Measurements from ENCODE around the gene OPHN1. TPM values are rescaled to one million over a fixed set of nuclear protein-coding genes. Genes with fewer than 3 reads are reported as not detected.
"Not testable (repeated sequence)": the region's sequence is repeated elsewhere in the genome, so short reads cannot be mapped to it uniquely, and the experiment has no call there.

Gene OPHN1
- total RNA-seq, 1 donor from 2014 or later, result 10.9 TPM

DNA sequence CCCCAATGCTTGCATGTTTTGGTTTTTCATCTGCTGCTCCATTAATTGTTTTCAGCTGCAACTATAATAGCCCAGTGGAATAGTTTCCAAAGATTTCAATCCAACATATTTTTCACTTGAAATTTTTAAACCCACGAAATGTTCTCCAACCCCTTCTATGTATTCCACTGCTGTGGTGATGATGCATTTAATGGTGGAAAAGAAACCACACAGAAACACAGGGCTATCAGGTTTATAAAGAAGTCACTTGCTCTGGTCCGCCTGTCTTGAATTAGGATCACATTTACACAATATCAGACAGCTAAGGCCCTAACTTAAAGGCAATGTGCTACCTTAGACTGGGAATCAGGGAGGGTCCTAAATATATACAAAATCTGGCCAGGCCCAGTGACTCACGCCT lies 35.0 kb downstream of the OPHN1 start:
- no peaks in the 10 kb centered on the region for H3K36me3 Mint-ChIP-seq (ENCODE audit: unreplicated experiment)
- no peaks in the 10 kb centered on the region for H3K27me3 Mint-ChIP-seq (ENCODE audit: unreplicated experiment)
- no peak overlapping the region for H3K27ac Mint-ChIP-seq (ENCODE audit: unreplicated experiment)
- no peak for DNase-seq (ENCODE audit: extremely low spot score, unreplicated experiment)
- H3K4me3 Mint-ChIP-seq (ENCODE audit: unreplicated experiment), result no peak overlapping the region
- H3K4me1 Mint-ChIP-seq (ENCODE audit: unreplicated experiment), result no peaks in the 10 kb centered on the region
- TF ChIP-seq, protein P1, sequence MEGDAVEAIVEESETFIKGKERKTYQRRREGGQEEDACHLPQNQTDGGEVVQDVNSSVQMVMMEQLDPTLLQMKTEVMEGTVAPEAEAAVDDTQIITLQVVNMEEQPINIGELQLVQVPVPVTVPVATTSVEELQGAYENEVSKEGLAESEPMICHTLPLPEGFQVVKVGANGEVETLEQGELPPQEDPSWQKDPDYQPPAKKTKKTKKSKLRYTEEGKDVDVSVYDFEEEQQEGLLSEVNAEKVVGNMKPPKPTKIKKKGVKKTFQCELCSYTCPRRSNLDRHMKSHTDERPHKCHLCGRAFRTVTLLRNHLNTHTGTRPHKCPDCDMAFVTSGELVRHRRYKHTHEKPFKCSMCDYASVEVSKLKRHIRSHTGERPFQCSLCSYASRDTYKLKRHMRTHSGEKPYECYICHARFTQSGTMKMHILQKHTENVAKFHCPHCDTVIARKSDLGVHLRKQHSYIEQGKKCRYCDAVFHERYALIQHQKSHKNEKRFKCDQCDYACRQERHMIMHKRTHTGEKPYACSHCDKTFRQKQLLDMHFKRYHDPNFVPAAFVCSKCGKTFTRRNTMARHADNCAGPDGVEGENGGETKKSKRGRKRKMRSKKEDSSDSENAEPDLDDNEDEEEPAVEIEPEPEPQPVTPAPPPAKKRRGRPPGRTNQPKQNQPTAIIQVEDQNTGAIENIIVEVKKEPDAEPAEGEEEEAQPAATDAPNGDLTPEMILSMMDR (IDR thresholded peaks at IDR 0.05), result no peak
- H3K9me3 Mint-ChIP-seq (ENCODE audit: unreplicated experiment), result peaks cover 25% of the 10 kb centered on the region

DNA sequence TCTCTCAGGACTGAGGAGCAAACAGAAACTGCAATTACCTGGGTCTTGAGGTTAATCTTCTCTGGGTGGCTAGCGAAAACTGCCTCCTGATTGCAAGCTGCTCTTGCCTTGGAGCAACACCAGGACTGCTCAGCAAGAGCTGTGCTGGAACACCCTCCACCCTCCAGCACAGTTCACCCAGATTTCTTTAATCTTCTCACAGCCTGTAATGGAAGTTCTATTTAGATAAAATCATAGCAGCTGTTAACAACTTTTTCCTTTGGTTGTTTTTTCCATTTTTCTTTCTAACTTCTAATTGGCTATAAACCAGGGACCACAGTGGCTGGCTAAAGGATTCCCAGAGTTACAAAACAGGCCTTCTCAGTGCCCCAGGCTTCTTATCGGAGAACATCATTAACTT lies 36.3 kb downstream of the OPHN1 start:
- TF ChIP-seq, protein P1 (IDR thresholded peaks at IDR 0.05), result no peak
- Mint-ChIP-seq H3K4me1 (ENCODE audit: unreplicated experiment) (no peaks in the 10 kb centered on the region), H3K9me3 (ENCODE audit: unreplicated experiment) (peaks cover 13% of the 10 kb centered on the region), H3K27me3 (ENCODE audit: unreplicated experiment) (no peaks in the 10 kb centered on the region), H3K27ac (ENCODE audit: unreplicated experiment) (no peak overlapping the region), H3K36me3 (ENCODE audit: unreplicated experiment) (no peaks in the 10 kb centered on the region), H3K4me3 (ENCODE audit: unreplicated experiment) (no peak overlapping the region)
- DNase-seq (ENCODE audit: extremely low spot score, unreplicated experiment), result no peak

DNA sequence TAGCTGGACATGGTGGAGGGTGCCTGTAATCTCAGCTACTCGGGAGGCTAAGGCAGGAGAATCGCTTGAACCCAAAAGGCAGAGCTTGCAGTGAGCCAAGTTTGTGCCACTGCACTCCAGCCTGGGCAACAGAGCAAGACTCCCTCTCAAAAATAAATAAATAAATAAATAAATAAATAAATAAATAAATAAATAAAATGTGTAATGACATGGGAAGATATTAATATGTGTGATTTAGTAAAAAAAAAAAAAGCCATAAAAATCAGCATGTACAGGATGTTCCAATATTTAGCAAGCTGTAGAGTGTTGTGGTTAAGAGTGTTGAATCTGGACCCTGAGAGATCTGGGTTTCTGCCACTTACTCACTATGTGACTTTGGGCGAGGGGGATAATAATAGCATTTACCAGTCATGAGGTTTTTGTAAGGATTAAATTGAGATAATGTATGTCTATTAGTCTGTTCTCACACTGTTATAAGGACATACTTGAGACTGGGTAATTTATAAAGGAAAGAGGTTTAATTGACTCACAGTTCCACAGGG lies 43.8 kb downstream of the OPHN1 start:
- H3K4me3 Mint-ChIP-seq (ENCODE audit: unreplicated experiment); H3K9me3 Mint-ChIP-seq (ENCODE audit: unreplicated experiment); H3K36me3 Mint-ChIP-seq (ENCODE audit: unreplicated experiment); DNase-seq (ENCODE audit: extremely low spot score, unreplicated experiment); H3K4me1 Mint-ChIP-seq (ENCODE audit: unreplicated experiment); H3K27ac Mint-ChIP-seq (ENCODE audit: unreplicated experiment); H3K27me3 Mint-ChIP-seq (ENCODE audit: unreplicated experiment): not testable (repeated sequence)

DNA sequence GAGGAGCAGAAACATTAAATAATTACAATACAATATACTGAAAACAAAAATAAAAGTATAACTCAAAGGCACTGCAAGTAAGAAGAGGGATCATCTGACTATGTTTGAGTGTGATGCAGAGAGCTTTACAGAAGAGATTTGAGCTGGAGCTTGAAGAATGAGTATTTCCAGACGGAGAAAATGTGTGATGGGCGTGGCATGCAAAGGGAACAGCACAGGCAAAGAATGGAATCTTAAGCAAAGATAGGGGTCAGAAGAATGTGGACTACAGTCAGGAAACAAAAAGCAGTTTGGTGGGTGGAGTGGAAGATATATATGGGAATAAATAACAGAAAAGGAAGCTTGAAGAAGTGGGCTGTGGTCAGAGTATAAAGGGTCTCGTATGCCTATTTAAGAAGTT lies 45.5 kb downstream of the OPHN1 start:
- Mint-ChIP-seq H3K4me1 (ENCODE audit: unreplicated experiment) (peaks cover 10% of the 10 kb centered on the region), H3K27ac (ENCODE audit: unreplicated experiment) (no peak overlapping the region), H3K27me3 (ENCODE audit: unreplicated experiment) (no peaks in the 10 kb centered on the region), H3K4me3 (ENCODE audit: unreplicated experiment) (no peak overlapping the region), H3K36me3 (ENCODE audit: unreplicated experiment) (peaks cover 3% of the 10 kb centered on the region), H3K9me3 (ENCODE audit: unreplicated experiment) (peaks cover 7% of the 10 kb centered on the region)
- TF ChIP-seq, protein P1 (IDR thresholded peaks at IDR 0.05), result no peak
- DNase-seq (ENCODE audit: extremely low spot score, unreplicated experiment), result no peak

DNA sequence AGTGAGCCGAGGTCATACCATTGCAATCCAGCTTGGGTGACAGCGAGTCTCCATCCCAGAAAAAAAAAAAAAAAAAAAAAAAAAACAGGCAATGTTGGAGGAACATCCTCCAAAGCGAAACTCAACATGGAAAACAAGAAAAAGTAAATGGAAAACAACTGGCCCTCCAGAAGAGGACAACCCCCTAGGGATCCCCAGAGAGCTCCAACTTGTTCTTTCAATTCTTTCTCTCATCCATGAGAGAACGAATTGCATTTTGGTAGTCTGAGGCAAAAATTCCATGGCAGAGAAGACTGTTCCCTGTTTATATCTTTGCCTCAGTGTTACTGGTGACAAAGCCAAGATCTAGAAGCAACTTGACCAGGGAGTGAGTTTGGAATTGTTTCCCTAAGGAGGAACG lies 49.8 kb downstream of the OPHN1 start:
- H3K27ac Mint-ChIP-seq (ENCODE audit: unreplicated experiment), result no peak overlapping the region
- H3K4me3 Mint-ChIP-seq (ENCODE audit: unreplicated experiment), result no peak overlapping the region
- H3K36me3 Mint-ChIP-seq (ENCODE audit: unreplicated experiment), result peaks cover 3% of the 10 kb centered on the region
- TF ChIP-seq, protein P1 (IDR thresholded peaks at IDR 0.05), result no peak
- H3K27me3 Mint-ChIP-seq (ENCODE audit: unreplicated experiment), result no peaks in the 10 kb centered on the region
- H3K9me3 Mint-ChIP-seq (ENCODE audit: unreplicated experiment), result peaks cover 26% of the 10 kb centered on the region
- DNase-seq (ENCODE audit: extremely low spot score, unreplicated experiment), result no peak
- H3K4me1 Mint-ChIP-seq (ENCODE audit: unreplicated experiment), result peaks cover 10% of the 10 kb centered on the region

DNA sequence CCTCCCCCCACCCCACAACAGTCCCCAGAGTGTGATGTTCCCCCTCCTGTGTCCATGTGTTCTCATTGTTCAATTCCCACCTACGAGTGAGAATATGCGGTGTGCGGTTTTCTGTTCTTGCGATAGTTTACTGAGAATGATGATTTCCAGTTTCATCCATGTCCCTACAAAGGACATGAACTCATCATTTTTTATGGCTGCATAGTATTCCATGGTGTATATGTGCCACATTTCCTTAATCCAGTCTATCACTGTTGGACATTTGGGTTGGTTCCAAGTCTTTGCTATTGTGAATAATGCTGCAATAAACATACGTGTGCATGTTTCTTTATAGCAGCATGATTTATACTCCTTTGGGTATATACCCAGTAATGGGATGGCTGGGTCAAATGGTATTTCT lies 55.7 kb downstream of the OPHN1 start:
- peaks cover 17% of the 10 kb centered on the region for H3K9me3 Mint-ChIP-seq (ENCODE audit: unreplicated experiment)
- not testable (repeated sequence) for H3K27me3 Mint-ChIP-seq (ENCODE audit: unreplicated experiment); H3K4me1 Mint-ChIP-seq (ENCODE audit: unreplicated experiment)

More for the DNA sequence above, 55.7 kb downstream of the OPHN1 start:
- not testable (repeated sequence) for DNase-seq (ENCODE audit: extremely low spot score, unreplicated experiment); H3K27ac Mint-ChIP-seq (ENCODE audit: unreplicated experiment); H3K4me3 Mint-ChIP-seq (ENCODE audit: unreplicated experiment); H3K36me3 Mint-ChIP-seq (ENCODE audit: unreplicated experiment)

Data from osteocyte (in vitro differentiated cells).